Measurements from ENCODE around the gene ABHD12. TPM values are rescaled to one million over a fixed set of nuclear protein-coding genes. Genes with fewer than 3 reads are reported as not detected.

Gene ABHD12
- total RNA-seq, 1 donor from 2014 or later: 24.9 TPM

GRCh38 chr20:25306991-25307903 lies 83.4 kb downstream of the ABHD12 start:
- no peak for DNase-seq

GRCh38 chr20:25304025-25304549 lies 86.5 kb downstream of the ABHD12 start:
- DNase-seq: no peak

DNA sequence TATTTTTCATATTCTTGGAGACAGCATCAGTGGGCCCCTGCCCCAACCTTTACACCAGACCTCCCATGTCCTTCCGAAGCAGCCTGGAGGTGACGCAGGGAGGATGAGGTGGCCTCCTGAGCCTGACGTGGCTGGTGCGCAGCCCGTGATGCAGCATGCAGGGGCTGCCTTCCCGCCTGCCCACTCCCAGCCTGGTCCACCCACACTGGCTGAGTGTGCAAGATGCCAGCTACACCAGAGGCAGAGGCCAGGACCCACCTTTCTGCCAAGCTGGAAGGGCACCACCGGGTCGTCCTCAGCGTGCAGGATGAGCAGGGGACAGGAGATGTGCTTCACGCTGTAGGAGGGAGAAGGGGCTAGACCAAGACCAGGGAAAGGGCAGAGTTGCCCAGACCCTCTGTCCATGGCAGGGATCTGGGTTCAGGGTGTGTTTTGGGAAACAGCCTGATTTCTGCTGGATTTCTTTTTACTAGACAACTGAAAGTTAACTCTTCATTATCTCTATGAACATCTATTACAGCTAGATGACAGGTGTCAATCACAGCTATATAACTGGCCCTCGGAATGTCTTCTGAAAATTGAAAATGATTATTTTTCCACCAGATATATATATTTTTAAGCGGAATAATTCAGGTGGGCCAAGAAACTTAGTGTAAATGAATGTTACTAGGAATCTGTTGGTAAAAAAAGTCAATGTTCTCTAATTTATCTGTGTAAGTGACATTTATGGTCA lies 87.2 kb downstream of the ABHD12 start:
- no peak for DNase-seq

DNA sequence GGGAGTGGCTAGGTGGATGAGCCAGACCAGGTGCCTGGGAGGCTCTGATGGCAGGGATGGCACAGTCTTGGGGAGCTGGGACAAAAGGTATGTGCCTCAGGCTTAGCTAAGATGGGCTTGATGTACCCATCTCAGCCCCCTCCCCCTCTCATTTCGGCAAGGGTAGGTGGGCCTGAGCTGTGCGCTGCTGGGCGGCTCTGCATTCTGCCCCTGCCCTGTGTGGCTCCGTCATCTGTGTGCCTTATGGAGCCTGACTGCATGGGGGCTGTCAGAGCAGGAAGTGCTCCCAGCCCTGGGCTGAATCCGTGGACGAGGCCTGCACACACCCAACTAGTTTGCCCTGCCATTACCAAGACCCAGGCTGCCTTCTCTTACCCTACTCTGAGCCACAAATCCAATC lies 88.0 kb downstream of the ABHD12 start:
- no peak for DNase-seq

DNA sequence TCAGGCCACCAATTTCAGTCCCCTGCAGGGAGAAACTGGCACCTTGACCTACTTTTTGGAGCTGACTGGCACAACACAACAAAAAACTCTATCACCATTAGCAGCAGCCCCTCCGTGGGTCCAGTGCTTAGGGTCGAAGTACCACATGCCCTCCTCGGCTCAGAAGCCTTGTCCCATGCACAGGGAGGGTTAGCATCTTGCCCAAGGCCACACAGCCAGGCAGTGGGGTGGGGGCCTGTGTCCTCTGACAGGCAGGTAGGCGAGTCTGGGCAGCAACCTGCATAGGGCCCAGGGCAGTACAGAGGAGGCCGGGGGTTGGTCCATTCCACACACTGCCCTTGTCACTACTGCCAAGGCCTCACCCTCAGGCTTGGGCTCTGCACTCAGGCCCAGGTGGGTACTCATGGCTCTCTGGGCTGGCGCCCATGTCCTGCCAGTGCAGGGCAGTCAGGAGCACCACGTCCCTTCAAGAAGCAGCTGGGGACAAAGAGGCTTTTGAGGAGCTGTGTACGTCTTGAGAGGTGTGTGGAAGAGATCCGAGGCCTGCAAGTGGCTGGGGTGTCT lies 89.2 kb downstream of the ABHD12 start:
- no peak for DNase-seq

DNA sequence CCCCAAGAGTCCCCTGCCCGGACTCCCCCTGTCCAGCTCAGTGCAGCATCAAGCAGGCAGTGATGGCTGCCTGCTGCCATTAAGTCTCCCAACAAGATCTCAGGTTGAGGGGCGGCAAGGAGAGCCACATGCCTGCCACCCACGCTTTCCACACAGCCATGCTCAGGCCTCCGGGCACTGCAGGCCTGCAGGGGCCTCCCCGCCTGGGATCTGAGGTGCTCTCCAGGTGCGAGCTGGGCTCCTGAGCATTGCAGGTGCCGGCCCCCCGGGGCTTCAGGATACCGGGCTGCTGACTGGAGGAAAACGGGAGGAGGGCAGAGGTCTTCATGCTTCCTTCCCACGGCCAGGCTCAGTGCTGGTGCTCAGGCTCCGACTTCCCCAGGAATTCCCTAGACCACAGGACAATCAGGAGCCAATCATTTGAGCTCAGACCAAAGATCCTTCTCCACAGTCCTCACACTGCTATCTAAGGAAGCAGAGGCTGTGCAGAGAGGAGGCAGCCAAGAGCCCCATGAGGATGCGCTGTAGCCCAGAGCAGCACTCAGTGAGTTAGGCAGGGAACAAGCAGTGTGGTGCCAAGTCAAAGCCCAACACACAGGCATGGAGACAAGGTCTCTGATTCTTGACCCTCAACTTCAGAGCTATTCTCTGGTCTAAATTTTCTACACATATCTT lies 90.0 kb downstream of the ABHD12 start:
- DNase-seq: no peak

DNA sequence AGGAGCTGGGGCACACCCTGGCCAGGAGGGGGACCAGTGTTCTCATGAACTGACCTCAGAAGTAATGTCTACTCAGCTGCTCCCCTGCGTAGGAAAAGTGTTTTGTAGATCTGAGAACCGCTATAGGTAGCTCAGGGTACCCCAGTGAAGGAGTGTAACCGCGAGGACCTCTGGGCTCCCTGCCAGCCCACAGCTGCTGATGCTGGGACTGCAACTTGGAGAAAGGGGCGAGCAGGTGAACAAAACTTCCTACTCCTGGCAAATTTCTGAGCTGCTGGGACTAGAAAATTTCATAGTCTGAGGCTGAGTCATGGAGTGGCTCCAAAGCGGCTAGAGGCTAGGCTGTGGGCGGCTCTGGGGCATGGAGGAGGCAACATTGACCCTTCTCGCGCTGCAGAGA lies 90.8 kb downstream of the ABHD12 start:
- peak; percentile 17 for DNase-seq

- no peak for DNase-seq
These were observed 93.3 kb downstream of the ABHD12 start for GRCh38 chr20:25297141-25297905.

DNA sequence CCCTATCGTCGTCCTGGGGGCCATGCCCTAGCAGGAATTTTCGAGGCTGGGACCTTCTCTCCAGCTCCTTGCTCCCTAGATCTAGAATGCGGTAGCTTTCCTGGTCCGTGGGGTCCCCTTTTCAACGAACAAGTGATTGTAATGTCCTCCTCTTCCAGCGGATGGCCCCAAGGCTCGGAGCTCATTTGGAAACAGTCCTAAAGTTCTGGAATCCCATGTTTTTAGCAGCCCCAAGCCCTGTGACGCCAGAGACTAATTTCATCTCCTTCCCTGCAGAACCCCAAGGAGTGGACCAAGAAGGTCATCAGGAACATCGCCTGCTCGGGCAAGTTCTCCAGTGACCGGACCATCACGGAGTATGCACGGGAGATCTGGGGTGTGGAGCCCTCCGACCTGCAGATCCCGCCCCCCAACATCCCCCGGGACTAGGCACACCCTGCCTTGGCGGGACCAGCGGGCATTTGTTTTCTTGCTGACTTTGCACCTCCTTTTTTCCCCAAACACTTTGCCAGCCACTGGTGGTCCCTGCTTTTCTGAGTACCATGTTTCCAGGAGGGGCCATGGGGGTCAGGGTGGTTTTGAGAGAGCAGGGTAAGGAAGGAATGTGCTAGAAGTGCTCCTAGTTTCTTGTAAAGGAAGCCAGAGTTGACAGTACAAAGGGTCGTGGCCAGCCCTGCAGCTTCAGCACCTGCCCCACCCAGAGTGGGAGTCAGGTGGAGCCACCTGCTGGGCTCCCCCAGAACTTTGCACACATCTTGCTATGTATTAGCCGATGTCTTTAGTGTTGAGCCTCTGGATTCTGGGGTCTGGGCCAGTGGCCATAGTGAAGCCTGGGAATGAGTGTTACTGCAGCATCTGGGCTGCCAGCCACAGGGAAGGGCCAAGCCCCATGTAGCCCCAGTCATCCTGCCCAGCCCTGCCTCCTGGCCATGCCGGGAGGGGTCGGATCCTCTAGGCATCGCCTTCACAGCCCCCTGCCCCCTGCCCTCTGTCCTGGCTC lies 94.2 kb downstream of the ABHD12 start:
- DNase-seq: no peak

- DNase-seq: peak; percentile 46
These were observed 95.1 kb downstream of the ABHD12 start for GRCh38 chr20:25295386-25296093.

DNA sequence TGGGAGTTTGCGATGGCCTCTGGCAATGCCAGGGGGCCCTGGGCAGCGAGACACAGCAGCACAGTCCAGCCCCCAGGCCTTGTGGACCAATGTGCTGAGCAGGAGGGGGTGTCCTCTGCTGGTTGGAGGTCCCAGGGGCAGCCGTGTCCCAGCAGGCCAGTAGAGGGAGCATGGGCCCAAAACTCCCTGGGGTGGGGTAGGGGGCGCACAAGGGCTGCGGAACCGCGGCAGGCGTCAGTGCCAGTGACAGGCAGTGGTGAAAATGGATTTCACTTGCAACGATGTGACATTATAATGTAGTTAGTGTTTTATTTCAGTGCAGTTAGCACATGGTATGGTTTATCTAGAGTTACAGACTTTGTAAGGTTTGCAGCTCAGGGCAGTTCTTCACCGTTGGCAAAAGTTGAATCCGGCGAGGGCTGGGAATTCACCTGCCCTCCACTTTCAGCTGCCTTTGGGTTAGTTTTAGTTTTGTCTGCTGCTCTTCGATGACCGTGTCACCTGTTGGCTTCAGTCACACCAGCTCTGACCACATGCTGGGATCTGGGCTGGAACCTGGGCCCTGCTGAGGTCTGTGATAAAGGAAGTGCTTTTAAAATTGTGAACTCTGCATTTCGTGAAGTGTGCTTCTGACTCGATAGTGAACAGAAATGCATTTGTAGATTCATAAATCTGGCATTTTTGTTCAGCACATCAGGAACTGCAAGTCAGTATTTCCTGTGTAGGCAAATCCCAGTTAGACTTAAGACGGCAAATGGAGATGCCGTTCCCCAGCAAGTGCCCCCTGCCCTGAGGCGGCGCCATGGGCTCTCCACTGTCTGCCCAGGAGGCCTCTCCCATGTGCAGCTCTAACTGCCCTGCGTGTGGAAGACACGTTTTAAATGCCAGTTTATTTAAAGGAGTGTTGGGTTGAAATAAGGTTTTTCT lies 95.9 kb downstream of the ABHD12 start:
- DNase-seq: peak; percentile 63

DNA sequence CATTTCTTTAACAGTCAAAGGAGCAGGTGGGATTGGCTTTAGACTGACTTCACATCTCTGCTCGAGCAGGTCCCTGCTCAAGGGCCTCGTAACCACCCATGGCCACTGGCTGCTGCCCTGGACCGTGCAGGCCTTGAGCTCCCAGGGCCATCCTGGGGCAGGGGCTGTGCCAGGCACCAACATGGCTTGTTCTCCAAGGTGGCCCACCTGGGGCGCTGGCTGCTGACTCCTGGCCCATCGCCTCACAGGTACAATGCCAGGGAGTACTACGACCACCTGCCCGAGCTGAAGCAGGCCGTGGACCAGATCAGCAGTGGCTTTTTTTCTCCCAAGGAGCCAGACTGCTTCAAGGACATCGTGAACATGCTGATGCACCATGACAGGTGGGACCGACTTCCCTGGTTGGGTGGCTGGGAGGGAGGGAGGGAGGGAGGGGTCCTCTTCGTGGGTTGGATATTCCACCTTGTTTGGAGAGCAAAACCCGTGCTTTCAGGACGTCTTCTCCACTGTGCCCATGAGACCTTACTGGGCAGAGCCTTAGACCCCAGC lies 96.7 kb downstream of the ABHD12 start:
- DNase-seq: no peak

DNA sequence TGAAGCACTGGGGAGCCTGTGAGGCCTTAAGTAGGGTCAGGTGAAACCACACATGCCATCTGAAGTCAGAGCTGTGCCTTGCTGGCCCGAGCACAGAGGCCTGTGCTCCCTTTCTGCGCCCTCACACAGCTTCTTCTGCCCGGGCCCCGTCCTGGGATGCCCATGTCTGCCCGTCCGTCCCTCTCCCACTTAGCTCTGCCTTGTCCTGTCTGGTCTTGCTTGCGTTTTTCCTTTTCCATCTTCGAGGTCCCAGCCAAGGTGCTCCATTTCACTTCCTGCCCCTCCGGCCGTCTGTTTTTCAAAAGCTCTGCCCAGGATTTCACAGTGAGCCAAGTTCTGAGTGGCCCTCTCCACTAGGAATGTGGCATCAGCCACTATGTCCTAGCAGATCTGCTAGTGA lies 97.1 kb downstream of the ABHD12 start:
- no peak for DNase-seq

GRCh38 chr20:25292176-25292891 lies 98.3 kb downstream of the ABHD12 start:
- DNase-seq: no peak

DNA sequence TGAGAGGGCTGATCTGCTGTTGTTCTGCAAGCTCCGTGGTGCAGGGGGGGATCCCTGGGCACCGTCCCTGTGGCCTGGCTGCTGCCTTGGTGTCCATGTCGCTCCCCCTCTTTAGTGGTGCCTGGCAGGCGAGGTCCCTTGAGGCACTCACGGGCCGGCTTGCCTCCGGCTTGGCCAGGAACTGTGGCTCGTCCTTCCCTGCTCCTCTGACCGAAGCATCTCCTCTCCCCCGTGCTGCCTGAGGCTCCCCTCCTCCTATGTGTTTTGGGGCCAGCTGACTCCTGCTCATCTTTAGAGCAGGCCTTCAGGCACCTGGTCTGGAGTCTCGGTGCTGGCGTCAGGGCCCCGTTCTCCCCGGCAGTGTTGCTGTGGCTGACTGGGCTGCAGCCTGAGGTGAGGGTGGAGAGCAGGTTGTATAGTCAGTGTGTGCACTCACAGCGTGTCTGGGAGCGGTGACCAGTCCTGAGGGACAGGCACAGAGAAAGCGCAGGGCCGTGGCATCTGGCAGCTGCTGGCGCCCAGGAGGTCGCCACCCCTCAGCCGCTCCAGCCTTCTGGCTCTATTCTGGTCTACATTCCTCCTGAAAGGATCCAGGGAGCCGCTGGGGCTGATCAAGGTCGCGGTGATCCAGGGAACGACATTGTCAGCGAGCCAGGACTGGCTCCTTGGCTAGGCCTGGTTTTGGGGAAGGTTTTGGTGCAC lies 99.1 kb downstream of the ABHD12 start:
- no peak for DNase-seq

DNA sequence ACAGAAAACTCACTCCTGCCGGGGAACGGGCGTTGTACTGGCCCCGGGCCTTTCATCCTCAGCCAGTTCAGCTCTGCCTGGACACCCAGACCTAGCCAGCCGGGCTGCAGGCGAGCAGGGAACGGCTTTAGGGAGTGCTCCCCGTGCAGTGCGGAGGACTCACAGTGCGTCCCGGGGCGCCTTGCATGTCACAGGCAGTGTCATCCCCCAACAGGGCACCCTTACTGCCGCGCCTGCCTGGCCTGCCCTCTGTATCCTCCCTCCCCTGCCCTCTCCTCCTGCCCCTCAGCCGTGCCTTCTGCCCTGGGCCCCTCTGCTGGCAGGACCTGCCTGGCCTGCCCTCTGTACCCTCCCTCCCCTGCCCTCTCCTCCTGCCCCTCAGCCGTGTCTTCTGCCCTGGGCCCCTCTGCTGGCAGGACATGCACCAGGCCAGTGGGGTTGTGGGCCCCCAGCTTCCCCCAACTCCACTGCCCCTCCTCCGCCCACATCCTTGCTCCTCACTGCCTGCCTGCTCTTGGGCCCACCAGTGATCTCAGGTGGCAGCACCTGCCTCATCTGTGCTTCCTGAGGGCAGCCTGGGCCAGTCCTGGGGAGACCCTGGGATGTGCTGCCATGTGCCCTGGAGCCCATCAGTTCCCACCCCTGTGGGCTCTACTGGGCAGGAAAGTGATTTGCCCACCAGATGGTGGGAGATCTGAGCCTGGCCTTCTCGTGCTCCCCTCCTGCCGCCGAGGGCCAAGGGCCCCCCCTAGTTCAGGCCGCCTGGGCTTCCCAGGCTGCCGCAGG lies 99.8 kb downstream of the ABHD12 start:
- no peak for DNase-seq

All from tongue (tissue), 2 donors.